Activated CD4-positive, alpha-beta T cell treated with anti-CD3 and anti-CD28 coated beads, Interleukin-2, Interleukin-6, amounts not matched to agents 100 ng/mL and 50 ng/mL, durations not matched to agents 16 hours and 8 hours (primary cell): ENCODE data around the gene PIP5K1C.
"Not testable (repeated sequence)": the region's sequence is repeated elsewhere in the genome, so short reads cannot be mapped to it uniquely, and the experiment has no call there.

Source experiments
- DNase-seq: peaks from one replicate; pipeline ENCODE4 v3.0.0-alpha.2; 2020

PIP5K1C gene

GRCh38 chr19:3658870-3659745 lies 41.2 kb downstream of the PIP5K1C start:
- no peak for DNase-seq

- DNase-seq, result no peak
Measured at GRCh38 chr19:3658004-3658869, 42.0 kb downstream of the PIP5K1C start.

- no peak for DNase-seq
Measured at GRCh38 chr19:3657395-3657769, 42.9 kb downstream of the PIP5K1C start.

- DNase-seq, result no peak
Measured at GRCh38 chr19:3656747-3657394, 43.4 kb downstream of the PIP5K1C start.

- DNase-seq, result no peak
Measured at GRCh38 chr19:3656073-3656746, 44.1 kb downstream of the PIP5K1C start.

- no peak for DNase-seq
Measured at GRCh38 chr19:3655402-3656072, 44.7 kb downstream of the PIP5K1C start.

GRCh38 chr19:3653865-3654513 lies 46.3 kb downstream of the PIP5K1C start:
- no peak for DNase-seq

- DNase-seq, result no peak
Measured at GRCh38 chr19:3653081-3653795, 47.0 kb downstream of the PIP5K1C start.

GRCh38 chr19:3652422-3652821 lies 47.8 kb downstream of the PIP5K1C start:
- no peak for DNase-seq

GRCh38 chr19:3651684-3652083 lies 48.6 kb downstream of the PIP5K1C start:
- no peak for DNase-seq

- DNase-seq, result no peak
Measured at GRCh38 chr19:3649888-3650287, 50.4 kb downstream of the PIP5K1C start.

- no peak for DNase-seq
Measured at GRCh38 chr19:3648037-3648905, 52.0 kb downstream of the PIP5K1C start.

- DNase-seq, result not testable (repeated sequence)
Measured at GRCh38 chr19:3647102-3647501, 53.2 kb downstream of the PIP5K1C start.

GRCh38 chr19:3646336-3647092 lies 53.8 kb downstream of the PIP5K1C start:
- DNase-seq, result no peak

- DNase-seq, result no peak
Measured at GRCh38 chr19:3645726-3646125, 54.5 kb downstream of the PIP5K1C start.

GRCh38 chr19:3645067-3645396 lies 55.2 kb downstream of the PIP5K1C start:
- DNase-seq, result no peak

- DNase-seq, result no peak
Measured at GRCh38 chr19:3644351-3645066, 55.8 kb downstream of the PIP5K1C start.

- DNase-seq, result no peak
Measured at GRCh38 chr19:3643674-3644313, 56.5 kb downstream of the PIP5K1C start.
